A673 (cell line): ENCODE data around the gene BORCS8.

ENCODE experiments used
- CTCF ChIP-seq: fragments of 300-800, 200-600 bp; sonication (generic); conservative IDR thresholded peaks from 2 replicates; pipeline ENCODE4 v1.5.1; 2017; ENCODE audit warnings: low read depth, mild to moderate bottlenecking, antibody characterized with exemption, low read length, moderate library complexity, mixed read lengths
- EZH2 ChIP-seq: fragments of 200-600 bp; sonication (generic); IDR thresholded peaks from 2 replicates; pipeline ENCODE4 v1.6.1; 2017; ENCODE audit warnings: borderline replicate concordance, low read depth, mild to moderate bottlenecking, mixed read lengths, antibody characterized with exemption, low read length; ENCODE audit not compliant: poor library complexity, severe bottlenecking

- no peak for TF ChIP-seq CTCF
- TF ChIP-seq EZH2: no peak
Observed at GRCh38 chr19:19155495-19156219, 36.3 kb downstream of the BORCS8 start.
